Fibroblast of skin of scalp (primary cell): ENCODE measurements around the gene PCDH1.

ENCODE experiments used
- DNase-seq: peaks from one replicate; pipeline ENCODE4 v3.0.0-alpha.2; 2013

PCDH1 gene

GRCh38 chr5:141853895-141854626 is 24.1 kb downstream of the PCDH1 start:
- no peak for DNase-seq

GRCh38 chr5:141852448-141852847 is 25.8 kb downstream of the PCDH1 start:
- DNase-seq: no peak

- no peak for DNase-seq
These were observed 26.9 kb downstream of the PCDH1 start for GRCh38 chr5:141851195-141851874.

GRCh38 chr5:141850786-141851185 is 27.4 kb downstream of the PCDH1 start:
- DNase-seq: peak; percentile 38

GRCh38 chr5:141850244-141850768 is 27.9 kb downstream of the PCDH1 start:
- DNase-seq: peak; percentile 68

- peak; percentile 86 for DNase-seq
These were observed 28.6 kb downstream of the PCDH1 start for GRCh38 chr5:141849415-141850243.

GRCh38 chr5:141848744-141849414 is 29.3 kb downstream of the PCDH1 start:
- DNase-seq: peak; percentile 77

- peak; percentile 80 for DNase-seq
These were observed 32.2 kb downstream of the PCDH1 start for GRCh38 chr5:141846031-141846430.

GRCh38 chr5:141845371-141845851 is 32.8 kb downstream of the PCDH1 start:
- DNase-seq: peak; percentile 23

GRCh38 chr5:141844414-141845097 is 33.7 kb downstream of the PCDH1 start:
- no peak for DNase-seq

- DNase-seq: peak; percentile 57
These were observed 34.9 kb downstream of the PCDH1 start for GRCh38 chr5:141843156-141843927.

GRCh38 chr5:141841378-141842180 is 36.6 kb downstream of the PCDH1 start:
- DNase-seq: no peak

GRCh38 chr5:141840826-141841360 is 37.3 kb downstream of the PCDH1 start:
- DNase-seq: no peak

GRCh38 chr5:141840280-141840812 is 37.9 kb downstream of the PCDH1 start:
- DNase-seq: no peak

GRCh38 chr5:141839015-141839513 is 39.1 kb downstream of the PCDH1 start:
- DNase-seq: peak; percentile 33

- no peak for DNase-seq
These were observed 39.7 kb downstream of the PCDH1 start for GRCh38 chr5:141838326-141839014.

GRCh38 chr5:141835928-141836670 is 42.1 kb downstream of the PCDH1 start:
- DNase-seq: peak; percentile 93

- DNase-seq: no peak
These were observed 43.9 kb downstream of the PCDH1 start for GRCh38 chr5:141834331-141834730.
